Measurements from ENCODE around the gene PNMA8B. TPM values are rescaled to one million over a fixed set of nuclear protein-coding genes. Genes with fewer than 3 reads are reported as not detected.

PNMA8B gene
- total RNA-seq, 2 experiments from 2014 or later, result 0.14 to 0.19 TPM

DNA sequence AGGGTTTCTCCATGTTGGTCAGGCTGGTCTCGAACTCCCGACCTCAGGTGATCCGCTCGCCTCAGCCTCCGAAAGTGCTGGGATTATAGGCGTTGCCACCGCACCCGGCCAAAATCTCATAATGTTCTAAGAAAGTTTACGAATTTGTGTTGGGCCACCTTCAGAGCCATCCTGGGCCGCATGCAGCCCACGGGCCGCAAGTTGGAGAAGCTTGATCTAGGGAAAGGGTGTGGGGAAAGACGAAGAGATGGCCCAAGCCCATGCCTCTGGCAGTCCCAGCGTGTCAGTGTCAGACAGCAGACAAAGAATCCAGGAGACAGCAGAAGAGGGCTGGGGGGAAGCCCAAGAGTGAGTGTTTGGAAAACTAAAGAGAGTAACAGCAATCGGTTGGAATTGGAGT lies 49.6 kb downstream of the PNMA8B start:
- Histone ChIP-seq H3K9me3 (ENCODE audit: control insufficient read depth in 1 of 2, insufficient read depth in 1 of 2, low read length in 2 of 2) (peaks cover 5 to 7% of the 10 kb centered on the region in 2 experiments), H3K4me3 (ENCODE audit: low read length) (no peak overlapping the region), H3K4me1 (ENCODE audit: insufficient read depth, low read length) (no peaks in the 10 kb centered on the region), H3K36me3 (ENCODE audit: insufficient read depth, low read length) (no peaks in the 10 kb centered on the region), H3K27ac (ENCODE audit: low read depth in 1 of 2, low read length in 2 of 2) (no peak overlapping the region), H3K27me3 (ENCODE audit: control insufficient read depth in 1 of 2, insufficient read depth in 2 of 2, low read length in 2 of 2) (no peaks in the 10 kb centered on the region)
- TF ChIP-seq, protein P1, sequence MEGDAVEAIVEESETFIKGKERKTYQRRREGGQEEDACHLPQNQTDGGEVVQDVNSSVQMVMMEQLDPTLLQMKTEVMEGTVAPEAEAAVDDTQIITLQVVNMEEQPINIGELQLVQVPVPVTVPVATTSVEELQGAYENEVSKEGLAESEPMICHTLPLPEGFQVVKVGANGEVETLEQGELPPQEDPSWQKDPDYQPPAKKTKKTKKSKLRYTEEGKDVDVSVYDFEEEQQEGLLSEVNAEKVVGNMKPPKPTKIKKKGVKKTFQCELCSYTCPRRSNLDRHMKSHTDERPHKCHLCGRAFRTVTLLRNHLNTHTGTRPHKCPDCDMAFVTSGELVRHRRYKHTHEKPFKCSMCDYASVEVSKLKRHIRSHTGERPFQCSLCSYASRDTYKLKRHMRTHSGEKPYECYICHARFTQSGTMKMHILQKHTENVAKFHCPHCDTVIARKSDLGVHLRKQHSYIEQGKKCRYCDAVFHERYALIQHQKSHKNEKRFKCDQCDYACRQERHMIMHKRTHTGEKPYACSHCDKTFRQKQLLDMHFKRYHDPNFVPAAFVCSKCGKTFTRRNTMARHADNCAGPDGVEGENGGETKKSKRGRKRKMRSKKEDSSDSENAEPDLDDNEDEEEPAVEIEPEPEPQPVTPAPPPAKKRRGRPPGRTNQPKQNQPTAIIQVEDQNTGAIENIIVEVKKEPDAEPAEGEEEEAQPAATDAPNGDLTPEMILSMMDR (IDR thresholded peaks at IDR 0.05), result no peak
- CTCF ChIA-PET, result no interaction called here
- H3K9me3 Mint-ChIP-seq, result peaks cover 7% of the 10 kb centered on the region
- peaks cover 28% of the 10 kb centered on the region for H3K27me3 Mint-ChIP-seq
- H3K27ac Mint-ChIP-seq, result no peak overlapping the region
- DNase-seq, result no peak
- no peak overlapping the region for H3K4me3 Mint-ChIP-seq
- POLR2A ChIA-PET, result no interaction called here
- intact Hi-C loops (cut with DNase I, micrococcal nuclease), result no loop called here
- ATAC-seq (ENCODE audit: poor library complexity), result no peak
- H3K36me3 Mint-ChIP-seq (ENCODE audit: low read depth), result no peaks in the 10 kb centered on the region
- H3K4me1 Mint-ChIP-seq (ENCODE audit: low read depth), result no peaks in the 10 kb centered on the region

DNA sequence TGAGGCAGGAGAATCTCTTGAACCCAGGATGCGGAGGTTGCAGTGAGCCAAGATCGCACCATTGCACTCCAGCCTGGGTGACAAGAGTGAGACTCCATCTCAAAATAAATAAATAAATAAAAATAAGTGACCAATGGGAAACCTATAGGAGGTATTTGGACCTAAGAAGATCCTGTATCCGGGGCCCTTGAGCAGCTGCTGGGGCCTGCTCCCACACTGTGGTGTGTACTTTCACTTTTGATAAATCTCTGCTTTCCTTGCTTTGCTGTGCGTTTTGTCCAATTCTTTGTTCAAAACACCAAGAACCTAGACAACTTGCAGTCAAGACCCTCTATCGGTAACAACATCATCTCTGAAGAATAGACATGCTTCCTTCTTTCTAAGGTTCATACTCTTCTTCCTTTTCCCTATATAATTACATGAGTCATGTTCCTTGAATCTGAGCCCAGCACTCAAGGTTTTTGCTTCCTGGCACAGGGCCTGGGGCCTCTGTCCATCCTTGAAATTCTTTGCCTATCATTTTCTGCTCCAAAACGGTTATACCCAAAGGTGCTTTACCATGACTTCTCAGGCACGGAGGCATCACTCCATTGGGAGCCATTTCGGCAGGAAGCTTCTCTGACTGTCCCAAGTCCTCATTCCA lies 52.7 kb downstream of the PNMA8B start:
- Mint-ChIP-seq H3K4me1 (ENCODE audit: low read depth) (no peaks in the 10 kb centered on the region), H3K4me3 (no peak overlapping the region), H3K27ac (no peak overlapping the region), H3K36me3 (ENCODE audit: low read depth) (no peaks in the 10 kb centered on the region), H3K27me3 (peaks cover 14% of the 10 kb centered on the region), H3K9me3 (no peaks in the 10 kb centered on the region)
- Histone ChIP-seq H3K4me1 (ENCODE audit: insufficient read depth, low read length) (no peaks in the 10 kb centered on the region), H3K27ac (ENCODE audit: low read depth in 1 of 2, low read length in 2 of 2) (no peak overlapping the region), H3K9me3 (ENCODE audit: control insufficient read depth in 1 of 2, insufficient read depth in 1 of 2, low read length in 2 of 2) (no peaks in the 10 kb centered on the region), H3K4me3 (ENCODE audit: low read length) (no peak overlapping the region), H3K36me3 (ENCODE audit: insufficient read depth, low read length) (no peaks in the 10 kb centered on the region), H3K27me3 (ENCODE audit: control insufficient read depth in 1 of 2, insufficient read depth in 2 of 2, low read length in 2 of 2) (no peaks in the 10 kb centered on the region)
- POLR2A ChIA-PET, result no interaction called here
- intact Hi-C loops (cut with DNase I, micrococcal nuclease), result no loop called here
- ATAC-seq (ENCODE audit: poor library complexity), result no peak
- TF ChIP-seq, protein P1 (IDR thresholded peaks at IDR 0.05), result no peak
- no peak for DNase-seq
- CTCF ChIA-PET, result no interaction called here

DNA sequence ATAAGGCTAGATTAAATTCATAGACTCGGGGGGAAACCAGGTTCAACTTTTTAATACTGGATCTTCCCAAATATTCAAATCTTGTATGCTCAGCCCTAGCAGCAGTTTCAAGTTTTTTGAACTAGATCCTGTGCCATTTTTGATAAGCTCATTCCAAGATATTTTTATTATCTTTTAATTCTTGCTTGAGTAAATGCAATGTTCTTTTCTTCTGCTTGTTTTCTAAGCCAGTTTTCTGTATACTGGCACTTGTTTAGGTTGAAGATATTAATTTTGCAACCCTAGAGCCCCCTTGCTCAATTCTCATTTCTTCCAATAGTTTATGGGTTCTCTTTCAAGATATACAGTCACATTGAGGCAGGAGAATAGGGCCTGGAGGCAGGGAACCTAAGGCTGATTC lies 53.8 kb downstream of the PNMA8B start:
- ATAC-seq (ENCODE audit: poor library complexity) (no peak), DNase-seq (no peak)
- no peak overlapping the region for H3K4me3 ChIP-seq (ENCODE audit: low read length)
- Mint-ChIP-seq H3K27me3 (peaks cover 6% of the 10 kb centered on the region), H3K9me3 (no peaks in the 10 kb centered on the region), H3K27ac (no peak overlapping the region), H3K4me3 (no peak overlapping the region), H3K36me3 (ENCODE audit: low read depth) (no peaks in the 10 kb centered on the region), H3K4me1 (ENCODE audit: low read depth) (no peaks in the 10 kb centered on the region)
- H3K27me3 ChIP-seq (ENCODE audit: control insufficient read depth in 1 of 2, insufficient read depth in 2 of 2, low read length in 2 of 2), result no peaks in the 10 kb centered on the region
- TF ChIP-seq, protein P1 (IDR thresholded peaks at IDR 0.05), result no peak
- intact Hi-C loops (cut with DNase I, micrococcal nuclease), result no loop called here
- no peak overlapping the region for H3K27ac ChIP-seq (ENCODE audit: low read depth in 1 of 2, low read length in 2 of 2)
- ChIA-PET CTCF (no interaction called here), POLR2A (no interaction called here)
- H3K4me1 ChIP-seq (ENCODE audit: insufficient read depth, low read length), result no peaks in the 10 kb centered on the region
- H3K36me3 ChIP-seq (ENCODE audit: insufficient read depth, low read length), result no peaks in the 10 kb centered on the region
- H3K9me3 ChIP-seq (ENCODE audit: control insufficient read depth in 1 of 2, insufficient read depth in 1 of 2, low read length in 2 of 2), result no peaks in the 10 kb centered on the region

Other genes starting within 250 kb of the PNMA8B start
- not detected for gene HIF3A, start 198.8 kb downstream of the PNMA8B start, total RNA-seq
- 10 to 100 TPM; 18.9 to 20.2 TPM for gene PPP5C, start 148.8 kb downstream of the PNMA8B start, total RNA-seq
- gene CCDC8, start 82.3 kb downstream of the PNMA8B start, total RNA-seq, result not detected
- not detected for gene PNMA8C, start 66.9 kb downstream of the PNMA8B start, total RNA-seq
- gene PNMA8A, start 24.3 kb downstream of the PNMA8B start, total RNA-seq, result not detected
- 100 to 1,000 TPM; 169 to 173 TPM for gene CALM3, start 105.5 kb upstream of the PNMA8B start, total RNA-seq
- under 1 TPM; 0.87 to 0.96 TPM for gene PTGIR, start 129.2 kb upstream of the PNMA8B start, total RNA-seq
- gene GNG8, start 140.3 kb upstream of the PNMA8B start, total RNA-seq, result not detected
- under 1 TPM; 0.11 TPM for gene DACT3, start 165.3 kb upstream of the PNMA8B start, total RNA-seq
- 100 to 1,000 TPM; 105 to 113 TPM for gene PRKD2, start 221.2 kb upstream of the PNMA8B start, total RNA-seq

Measured in CD4-positive, alpha-beta T cell (primary cell).